A549 (cell line): ENCODE results near the gene STYXL2. TPM values are rescaled to one million over a fixed set of nuclear protein-coding genes. Genes with fewer than 3 reads are reported as not detected.

ENCODE experiments used
- ATAC-seq, 2 experiments: fragments of 200-7000 bp in 1 of 2; fragments of >200 bp in 1 of 2; cut with Nextera tagmentation in 1 of 2; cut with Tn5 transposase in 1 of 2; 3 replicates each; pipeline versions ENCODE4 v1.8.0 to v1.9.1; 2018 to 2020; ENCODE audit warnings: mild to moderate bottlenecking in 1 of 2, moderate library complexity in 1 of 2
- CTCF ChIA-PET: fragments of 300-600 bp; sonication (Branson Sonifier 250); formaldehyde crosslinking; extraction: SDS; loops from one replicate; lab custom pipeline; 2021; ENCODE audit warnings: antibody characterized with exemption, inconsistent platforms; lab: Yijun Ruan, JAX
- POLR2A ChIA-PET: fragments of 350-600 bp; formaldehyde crosslinking; extraction: SDS; loops from one replicate; lab custom pipeline; 2021; ENCODE audit warnings: antibody characterized with exemption, inconsistent platforms; lab: Yijun Ruan, JAX
- DNase-seq, 2 experiments: peaks; one replicate each; pipeline versions ENCODE4 v3.0.0 to v3.0.0-alpha.2; 2011 to 2016; ENCODE audit warnings: low read depth in 1 of 2, low spot score in 1 of 2
- FAIRE-seq: peaks from 2 replicates; lab custom pipeline; 2011; peaks lifted over from hg19 to GRCh38; lab: Jason Lieb, UNC
- H3K27ac ChIP-seq, 2 experiments: fragments of >200 bp; sonication (Bioruptor Twin); formaldehyde crosslinking; 3 replicates each; pipeline ENCODE4 v1.5.1; 2016 to 2017
- H3K4me1 ChIP-seq: fragments of >200 bp; sonication (Bioruptor Twin); formaldehyde crosslinking; 3 replicates; pipeline ENCODE4 v1.6.1; 2016
- H3K4me2 ChIP-seq: fragments of >200 bp; sonication (Bioruptor Twin); formaldehyde crosslinking; 3 replicates; pipeline ENCODE4 v1.6.1; 2016
- H3K4me3 ChIP-seq: fragments of >200 bp; sonication (Bioruptor Twin); formaldehyde crosslinking; 3 replicates; pipeline ENCODE4 v1.5.1; 2016
- H3K9me3 ChIP-seq: fragments of >200 bp; sonication (Bioruptor Twin); formaldehyde crosslinking; 3 replicates; pipeline ENCODE4 v1.6.1; 2016
- BCL3 ChIP-seq: fragments of >200 bp; sonication (Bioruptor Twin); formaldehyde crosslinking; IDR thresholded peaks from 3 replicates; pipeline ENCODE4 v1.6.1; 2016
- CBX2 ChIP-seq: fragments of 200-600 bp; sonication (generic); IDR thresholded peaks from 2 replicates; pipeline ENCODE4 v1.6.1; 2016; ENCODE audit warnings: low read depth, mild to moderate bottlenecking, borderline replicate concordance
- CBX8 ChIP-seq: fragments of 200-600 bp; sonication (generic); IDR thresholded peaks from 2 replicates; pipeline ENCODE4 v1.6.1; 2016
- CEBPB ChIP-seq, 2 experiments: fragments of >200 bp in 1 of 2; sonication (Bioruptor Twin) in 1 of 2; formaldehyde crosslinking in 1 of 2; IDR thresholded peaks; 2 replicates each; pipeline ENCODE4 v1.6.1; 2012 to 2016
- CHD4 ChIP-seq: fragments of 200-600 bp; sonication (generic); IDR thresholded peaks from 2 replicates; pipeline ENCODE4 v1.6.1; 2016; ENCODE audit warnings: antibody characterized with exemption, mild to moderate bottlenecking, borderline replicate concordance
- EHF ChIP-seq: fragments of 250-450 bp; sonication (Bioruptor Pico); IDR thresholded peaks from 2 replicates; pipeline ENCODE4 v1.5.0; 2020; ENCODE audit warnings: mild to moderate bottlenecking
- EP300 ChIP-seq, 2 experiments: fragments of >200 bp; sonication (Bioruptor Twin); formaldehyde crosslinking; IDR thresholded peaks; 2 replicates in 1 of 2; 3 replicates in 1 of 2; pipeline ENCODE4 v1.6.1; 2016 to 2017
- ESRRA ChIP-seq: fragments of 150-350 bp; IDR thresholded peaks from 2 replicates; pipeline ENCODE4 v1.6.1; 2014; ENCODE audit warnings: mild to moderate bottlenecking, low read length, borderline replicate concordance
- HDAC2 ChIP-seq: fragments of 200-600 bp; sonication (generic); IDR thresholded peaks from 2 replicates; pipeline ENCODE4 v1.6.1; 2016
- JUN ChIP-seq, 2 experiments: fragments of >200 bp; sonication (Bioruptor Twin); formaldehyde crosslinking; IDR thresholded peaks; 2 replicates in 1 of 2; 3 replicates in 1 of 2; pipeline ENCODE4 v1.6.1; 2016 to 2017
- JUNB ChIP-seq: fragments of >200 bp; sonication (Bioruptor Twin); formaldehyde crosslinking; IDR thresholded peaks from 2 replicates; pipeline ENCODE4 v1.6.1; 2016
- KDM1A ChIP-seq: fragments of 200-600 bp; sonication (generic); IDR thresholded peaks from 2 replicates; pipeline ENCODE4 v1.6.1; 2016; ENCODE audit warnings: low read depth, mild to moderate bottlenecking
- KDM5A ChIP-seq: fragments of 200-600 bp; sonication (generic); IDR thresholded peaks from 2 replicates; pipeline ENCODE4 v1.6.1; 2016; ENCODE audit warnings: antibody characterized with exemption, mild to moderate bottlenecking
- MAFK ChIP-seq: fragments of 450-650 bp; IDR thresholded peaks from 2 replicates; pipeline ENCODE4 v1.6.1; 2014; ENCODE audit not compliant: partially characterized antibody
- NR3C1 ChIP-seq: fragments of >200 bp; sonication (Bioruptor Twin); formaldehyde crosslinking; IDR thresholded peaks from 3 replicates; pipeline ENCODE4 v1.6.1; 2017
- POLR2A ChIP-seq: IDR thresholded peaks from 2 replicates; pipeline ENCODE4 v1.6.1; 2012; ENCODE audit warnings: mild to moderate bottlenecking, low read length
- POLR2AphosphoS2 ChIP-seq: conservative IDR thresholded peaks from 2 replicates; pipeline ENCODE4 v1.6.1; 2012; ENCODE audit warnings: low read length, improper control_type of control experiment, inconsistent platforms
- RFX5 ChIP-seq: fragments of 450-650 bp; IDR thresholded peaks from 2 replicates; pipeline ENCODE4 v1.7.1; 2014; ENCODE audit warnings: antibody characterized with exemption, mild to moderate bottlenecking, moderate library complexity
- SMC3 ChIP-seq: fragments of >200 bp; sonication (Bioruptor Twin); formaldehyde crosslinking; IDR thresholded peaks from 3 replicates; pipeline ENCODE4 v1.6.1; 2018; ENCODE audit warnings: inconsistent platforms
- TP53 ChIP-seq: fragments of 250-450 bp; sonication (Bioruptor Pico); IDR thresholded peaks from 2 replicates; pipeline ENCODE4 v1.5.0; 2021; ENCODE audit warnings: mild to moderate bottlenecking, moderate library complexity
- ZC3H11A ChIP-seq: fragments of 450-650 bp; IDR thresholded peaks from 2 replicates; pipeline ENCODE4 v1.6.1; 2014; ENCODE audit warnings: antibody characterized with exemption, mild to moderate bottlenecking
- ZSCAN20 ChIP-seq: fragments of 250-450 bp; sonication (Bioruptor Pico); IDR thresholded peaks from 2 replicates; pipeline ENCODE4 v1.8.0; 2022; ENCODE audit warnings: mild to moderate bottlenecking, moderate library complexity
- WGBS: methylation state at CpG from one replicate; pipeline ENCODE4 v1.1.6; 2017; ENCODE audit errors: missing lambda C conversion rate; 5-methylcytosine and 5-hydroxymethylcytosine counted together
- polyA plus RNA-seq, 4 experiments: library from polyadenylated mRNA; depleted of rRNA in 3 of 4; stranded (reverse); fragments of >200 nt; fragmentation: RNase III in 1 of 4; extraction: RNeasy Plus Mini Kit Qiagen cat#74134 plus additional on column Dnase treatment in 1 of 4; gene quantifications; 2 replicates in 3 of 4; 3 replicates in 1 of 4; pipeline ENCODE4 v1.2.3, GENCODE V29; 2011 to 2017
- TF ChIP-seq, protein P1 (sequence below): fragments of 250-450 bp; sonication (Bioruptor Pico); IDR thresholded peaks from 2 replicates; pipeline ENCODE4 v1.5.0; 2021; ENCODE audit warnings: mild to moderate bottlenecking, moderate library complexity, borderline replicate concordance
- TF ChIP-seq, protein P2 (sequence below): fragments of 150-350 bp; IDR thresholded peaks from 2 replicates; pipeline ENCODE4 v1.6.1; 2014; ENCODE audit warnings: low read depth, mild to moderate bottlenecking, low read length
- TF ChIP-seq, protein P3 (sequence below): fragments of 200-600 bp; sonication (generic); IDR thresholded peaks from 2 replicates; pipeline ENCODE4 v1.6.1; 2016; ENCODE audit warnings: antibody characterized with exemption, mild to moderate bottlenecking, moderate library complexity

Gene STYXL2
- polyA plus RNA-seq, 2 of the 4 experiments (the other 2 are of a cell fraction) = not detected

GRCh38 chr1:167086768-167087167, 7.1 kb upstream of the STYXL2 start:
- Histone ChIP-seq H3K4me2 (no peak overlapping the region), H3K27ac (no peak overlapping the region), H3K9me3 (no peaks in the 10 kb centered on the region), H3K4me3 (no peak overlapping the region)
- ChIA-PET CTCF (interaction anchor here (1.0 to 2.7 kb wide), 2 partner anchors 20 to 27 kb away, joined by 6 to 7 read pairs; no protein-coding TSS in a partner anchor), POLR2A (no interaction called here)
- FAIRE-seq (no peak), DNase-seq (no peak), ATAC-seq (no peak)
- WGBS = 49% methylated on average over 3 of the region's 3 CpGs
- TF ChIP-seq CBX8 = no peak
- TF ChIP-seq TP53 (CRISPR knock-in tag) = no peak
- no peak for TF ChIP-seq EP300 (IDR thresholded peaks at IDR 0.05)
- no peak for TF ChIP-seq KDM5A
- TF ChIP-seq JUNB = no peak
- no peak for TF ChIP-seq CBX2
- no peak for TF ChIP-seq RFX5
- TF ChIP-seq ESRRA = no peak
- TF ChIP-seq, all 56 proteins: peak for 0
- H3K4me1 ChIP-seq = peaks cover 15% of the 10 kb centered on the region

DNA sequence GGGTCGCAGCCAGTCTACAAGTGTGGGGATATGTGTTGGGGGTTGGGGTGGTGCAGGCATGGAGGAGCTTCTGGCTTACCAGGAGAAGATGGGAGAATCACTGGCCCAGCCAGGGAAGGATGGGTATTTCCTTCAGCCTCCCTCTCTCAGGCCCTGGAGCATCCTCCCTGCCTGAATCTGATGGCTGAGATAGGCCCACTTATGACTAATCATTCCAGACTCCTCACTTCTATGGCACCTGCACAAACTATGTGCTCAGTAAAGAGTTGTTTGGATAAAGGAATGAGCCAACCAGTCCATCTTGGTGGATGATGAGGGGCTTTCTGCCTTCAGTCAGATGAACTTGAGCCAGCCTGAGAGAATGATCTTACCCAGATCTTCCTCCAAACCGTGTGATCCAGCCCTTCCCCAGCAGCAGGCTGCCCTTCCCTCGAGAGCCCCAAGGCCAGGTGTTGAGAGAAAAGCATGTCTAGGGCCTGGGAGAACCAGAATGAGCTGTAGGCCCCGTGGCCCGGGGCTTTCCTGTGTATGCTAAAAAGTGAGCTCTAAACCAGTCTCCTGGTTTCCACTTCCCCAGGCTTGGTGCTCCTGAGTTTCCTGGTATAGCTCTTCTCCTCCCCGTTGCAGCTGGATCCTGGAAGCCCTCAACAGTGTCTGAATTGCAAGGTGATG, 5.0 kb upstream of the STYXL2 start:
- DNase-seq (no peak), FAIRE-seq (no peak), ATAC-seq (no peak)
- Histone ChIP-seq H3K4me2 (no peak overlapping the region), H3K27ac (no peak overlapping the region), H3K4me3 (no peak overlapping the region), H3K9me3 (no peaks in the 10 kb centered on the region), H3K4me1 (no peaks in the 10 kb centered on the region)
- ChIA-PET POLR2A (no interaction called here), CTCF (interaction anchor here (0.6 to 2.7 kb wide), 5 partner anchors 22 to 295 kb away, joined by 3 to 7 read pairs (median 3); no protein-coding TSS in a partner anchor)
- 34% methylated on average over 6 of the region's 6 CpGs for WGBS
- TF ChIP-seq CBX2 = no peak
- no peak for TF ChIP-seq POLR2A
- TF ChIP-seq, protein P1, sequence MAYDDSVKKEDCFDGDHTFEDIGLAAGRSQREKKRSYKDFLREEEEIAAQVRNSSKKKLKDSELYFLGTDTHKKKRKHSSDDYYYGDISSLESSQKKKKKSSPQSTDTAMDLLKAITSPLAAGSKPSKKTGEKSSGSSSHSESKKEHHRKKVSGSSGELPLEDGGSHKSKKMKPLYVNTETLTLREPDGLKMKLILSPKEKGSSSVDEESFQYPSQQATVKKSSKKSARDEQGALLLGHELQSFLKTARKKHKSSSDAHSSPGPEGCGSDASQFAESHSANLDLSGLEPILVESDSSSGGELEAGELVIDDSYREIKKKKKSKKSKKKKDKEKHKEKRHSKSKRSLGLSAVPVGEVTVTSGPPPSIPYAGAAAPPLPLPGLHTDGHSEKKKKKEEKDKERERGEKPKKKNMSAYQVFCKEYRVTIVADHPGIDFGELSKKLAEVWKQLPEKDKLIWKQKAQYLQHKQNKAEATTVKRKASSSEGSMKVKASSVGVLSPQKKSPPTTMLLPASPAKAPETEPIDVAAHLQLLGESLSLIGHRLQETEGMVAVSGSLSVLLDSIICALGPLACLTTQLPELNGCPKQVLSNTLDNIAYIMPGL (CRISPR knock-in tag) = no peak
- no peak for TF ChIP-seq BCL3

- 47% methylated on average over 2 of the region's 2 CpGs for WGBS
- H3K4me3 ChIP-seq = no peak overlapping the region
- CTCF ChIA-PET = interaction anchor here (1.2 to 2.0 kb wide), 2 partner anchors 22 to 23 kb away, joined by 3 to 4 read pairs; no protein-coding TSS in a partner anchor
- no peaks in the 10 kb centered on the region for H3K9me3 ChIP-seq
- ATAC-seq = no peak
- DNase-seq = no peak
- no peak overlapping the region for H3K27ac ChIP-seq
- POLR2A ChIA-PET = no interaction called here
- FAIRE-seq = no peak
- H3K4me2 ChIP-seq = no peak overlapping the region
- no peaks in the 10 kb centered on the region for H3K4me1 ChIP-seq
- TF ChIP-seq NR3C1 (no peak), MAFK (no peak), CEBPB (IDR thresholded peaks at IDR 0.05) (no peak), CHD4 (no peak), ZC3H11A (no peak), CBX8 (no peak), SMC3 (no peak), EHF (CRISPR knock-in tag) (no peak), POLR2AphosphoS2 (no peak), ZSCAN20 (CRISPR knock-in tag) (no peak), JUN (IDR thresholded peaks at IDR 0.05) (no peak), KDM1A (no peak), HDAC2 (no peak), RFX5 (no peak)
- TF ChIP-seq, protein P2, sequence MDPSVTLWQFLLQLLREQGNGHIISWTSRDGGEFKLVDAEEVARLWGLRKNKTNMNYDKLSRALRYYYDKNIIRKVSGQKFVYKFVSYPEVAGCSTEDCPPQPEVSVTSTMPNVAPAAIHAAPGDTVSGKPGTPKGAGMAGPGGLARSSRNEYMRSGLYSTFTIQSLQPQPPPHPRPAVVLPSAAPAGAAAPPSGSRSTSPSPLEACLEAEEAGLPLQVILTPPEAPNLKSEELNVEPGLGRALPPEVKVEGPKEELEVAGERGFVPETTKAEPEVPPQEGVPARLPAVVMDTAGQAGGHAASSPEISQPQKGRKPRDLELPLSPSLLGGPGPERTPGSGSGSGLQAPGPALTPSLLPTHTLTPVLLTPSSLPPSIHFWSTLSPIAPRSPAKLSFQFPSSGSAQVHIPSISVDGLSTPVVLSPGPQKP = no peak
- TF ChIP-seq, protein P3, sequence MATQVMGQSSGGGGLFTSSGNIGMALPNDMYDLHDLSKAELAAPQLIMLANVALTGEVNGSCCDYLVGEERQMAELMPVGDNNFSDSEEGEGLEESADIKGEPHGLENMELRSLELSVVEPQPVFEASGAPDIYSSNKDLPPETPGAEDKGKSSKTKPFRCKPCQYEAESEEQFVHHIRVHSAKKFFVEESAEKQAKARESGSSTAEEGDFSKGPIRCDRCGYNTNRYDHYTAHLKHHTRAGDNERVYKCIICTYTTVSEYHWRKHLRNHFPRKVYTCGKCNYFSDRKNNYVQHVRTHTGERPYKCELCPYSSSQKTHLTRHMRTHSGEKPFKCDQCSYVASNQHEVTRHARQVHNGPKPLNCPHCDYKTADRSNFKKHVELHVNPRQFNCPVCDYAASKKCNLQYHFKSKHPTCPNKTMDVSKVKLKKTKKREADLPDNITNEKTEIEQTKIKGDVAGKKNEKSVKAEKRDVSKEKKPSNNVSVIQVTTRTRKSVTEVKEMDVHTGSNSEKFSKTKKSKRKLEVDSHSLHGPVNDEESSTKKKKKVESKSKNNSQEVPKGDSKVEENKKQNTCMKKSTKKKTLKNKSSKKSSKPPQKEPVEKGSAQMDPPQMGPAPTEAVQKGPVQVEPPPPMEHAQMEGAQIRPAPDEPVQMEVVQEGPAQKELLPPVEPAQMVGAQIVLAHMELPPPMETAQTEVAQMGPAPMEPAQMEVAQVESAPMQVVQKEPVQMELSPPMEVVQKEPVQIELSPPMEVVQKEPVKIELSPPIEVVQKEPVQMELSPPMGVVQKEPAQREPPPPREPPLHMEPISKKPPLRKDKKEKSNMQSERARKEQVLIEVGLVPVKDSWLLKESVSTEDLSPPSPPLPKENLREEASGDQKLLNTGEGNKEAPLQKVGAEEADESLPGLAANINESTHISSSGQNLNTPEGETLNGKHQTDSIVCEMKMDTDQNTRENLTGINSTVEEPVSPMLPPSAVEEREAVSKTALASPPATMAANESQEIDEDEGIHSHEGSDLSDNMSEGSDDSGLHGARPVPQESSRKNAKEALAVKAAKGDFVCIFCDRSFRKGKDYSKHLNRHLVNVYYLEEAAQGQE = no peak
- TF ChIP-seq, protein P1 (CRISPR knock-in tag) = no peak
These were observed 3.9 kb upstream of the STYXL2 start for GRCh38 chr1:167089939-167090313.
